HL-60 (cell line): ENCODE results near the gene TRPC1.
A peak's percentile ranks its signal among the peaks of the same experiment; 100 is the strongest.
"Not testable (repeated sequence)": the region's sequence is repeated elsewhere in the genome, so short reads cannot be mapped to it uniquely, and the experiment has no call there.

Source experiments
- DNase-seq, 2 experiments: peaks; one replicate each; pipeline ENCODE4 v3.0.0-alpha.2; 2010 to 2020; ENCODE audit warnings: low read depth in 1 of 2, low spot score in 1 of 2
- H3K27ac ChIP-seq: fragments of 250-450 bp; sonication (Bioruptor Pico); replicated peaks from 2 replicates; pipeline ENCODE4 v1.5.1; 2020; ENCODE audit warnings: mild to moderate bottlenecking, moderate library complexity
- H3K27me3 ChIP-seq: fragments of 250-450 bp; sonication (Bioruptor Pico); 2 replicates; pipeline ENCODE4 v1.5.1; 2021; ENCODE audit warnings: mild to moderate bottlenecking, moderate library complexity; ENCODE audit not compliant: insufficient read depth, poor library complexity, severe bottlenecking
- H3K4me3 ChIP-seq: replicated peaks from 2 replicates; pipeline ENCODE4 v1.5.1; 2011; ENCODE audit warnings: mild to moderate bottlenecking, control low read depth, low read length; ENCODE audit not compliant: insufficient read depth
- GABPA ChIP-seq: IDR thresholded peaks from 2 replicates; pipeline ENCODE4 v1.6.1; 2012; ENCODE audit warnings: low read depth
- POLR2AphosphoS5 ChIP-seq: IDR thresholded peaks from 2 replicates; pipeline ENCODE4 v1.6.1; 2012; ENCODE audit warnings: low read depth
- REST ChIP-seq: IDR thresholded peaks from 2 replicates; pipeline ENCODE4 v1.6.1; 2012; ENCODE audit warnings: low read depth; ENCODE audit not compliant: insufficient replicate concordance
- SPI1 ChIP-seq: IDR thresholded peaks from 2 replicates; pipeline ENCODE4 v1.6.1; 2012; ENCODE audit warnings: low read depth, mild to moderate bottlenecking, borderline replicate concordance
- TF ChIP-seq, protein P1 (sequence below): IDR thresholded peaks from one replicate; pipeline ENCODE4 v1.5.1; 2011; ENCODE audit warnings: low read length, control low read depth, inconsistent platforms; ENCODE audit not compliant: insufficient read depth

Gene TRPC1

GRCh38 chr3:142709207-142709606 is 14.6 kb upstream of the TRPC1 start:
- TF ChIP-seq POLR2AphosphoS5 (no peak), REST (no peak), GABPA (no peak), SPI1 (no peak)
- TF ChIP-seq, protein P1, sequence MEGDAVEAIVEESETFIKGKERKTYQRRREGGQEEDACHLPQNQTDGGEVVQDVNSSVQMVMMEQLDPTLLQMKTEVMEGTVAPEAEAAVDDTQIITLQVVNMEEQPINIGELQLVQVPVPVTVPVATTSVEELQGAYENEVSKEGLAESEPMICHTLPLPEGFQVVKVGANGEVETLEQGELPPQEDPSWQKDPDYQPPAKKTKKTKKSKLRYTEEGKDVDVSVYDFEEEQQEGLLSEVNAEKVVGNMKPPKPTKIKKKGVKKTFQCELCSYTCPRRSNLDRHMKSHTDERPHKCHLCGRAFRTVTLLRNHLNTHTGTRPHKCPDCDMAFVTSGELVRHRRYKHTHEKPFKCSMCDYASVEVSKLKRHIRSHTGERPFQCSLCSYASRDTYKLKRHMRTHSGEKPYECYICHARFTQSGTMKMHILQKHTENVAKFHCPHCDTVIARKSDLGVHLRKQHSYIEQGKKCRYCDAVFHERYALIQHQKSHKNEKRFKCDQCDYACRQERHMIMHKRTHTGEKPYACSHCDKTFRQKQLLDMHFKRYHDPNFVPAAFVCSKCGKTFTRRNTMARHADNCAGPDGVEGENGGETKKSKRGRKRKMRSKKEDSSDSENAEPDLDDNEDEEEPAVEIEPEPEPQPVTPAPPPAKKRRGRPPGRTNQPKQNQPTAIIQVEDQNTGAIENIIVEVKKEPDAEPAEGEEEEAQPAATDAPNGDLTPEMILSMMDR: no peak
- no peak overlapping the region for H3K27ac ChIP-seq
- H3K27me3 ChIP-seq: no peaks in the 10 kb centered on the region
- no peak for DNase-seq
- H3K4me3 ChIP-seq: no peak overlapping the region

DNA sequence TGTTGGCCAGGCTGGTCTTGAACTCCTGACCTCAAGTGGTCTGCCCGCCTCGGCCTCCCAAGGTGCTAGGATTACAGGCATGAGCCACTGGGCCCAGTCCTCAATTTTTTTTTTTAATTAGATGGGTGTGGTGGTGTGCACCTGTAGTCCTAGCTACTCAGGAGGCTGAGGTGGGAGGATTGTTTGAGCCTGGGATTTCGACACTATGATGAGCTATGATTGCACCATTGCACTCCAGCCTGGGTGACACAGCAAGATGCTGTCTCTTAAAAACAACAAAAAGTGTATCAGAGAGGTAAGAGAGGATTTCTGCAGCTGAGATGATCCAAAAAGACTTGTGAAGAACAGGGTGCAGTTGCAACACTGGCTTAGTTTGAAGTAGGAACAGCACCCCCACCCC is 9.0 kb upstream of the TRPC1 start:
- DNase-seq, H3K4me3 ChIP-seq, H3K27ac ChIP-seq, H3K27me3 ChIP-seq: not testable (repeated sequence)

GRCh38 chr3:142716102-142716501 is 7.7 kb upstream of the TRPC1 start:
- no peak for TF ChIP-seq POLR2AphosphoS5
- TF ChIP-seq GABPA: no peak
- TF ChIP-seq, protein P1: no peak
- no peak for TF ChIP-seq SPI1
- no peak for TF ChIP-seq REST
- no peak overlapping the region for H3K4me3 ChIP-seq
- DNase-seq: no peak
- no peak overlapping the region for H3K27ac ChIP-seq
- no peaks in the 10 kb centered on the region for H3K27me3 ChIP-seq

- peaks cover 27% of the 10 kb centered on the region for H3K27me3 ChIP-seq
- H3K27ac ChIP-seq: no peak overlapping the region
- DNase-seq: peak in 1 of 2 experiments; percentile 76
- H3K4me3 ChIP-seq: peak overlapping the region; percentile 81
- TF ChIP-seq GABPA: no peak
- TF ChIP-seq, protein P1: no peak
- TF ChIP-seq REST: no peak
- no peak for TF ChIP-seq SPI1
- TF ChIP-seq POLR2AphosphoS5: no peak
Measured at GRCh38 chr3:142723665-142723967, 218 bp upstream of the TRPC1 start.
